ENCODE data around the gene LIPC. TPM values are rescaled to one million over a fixed set of nuclear protein-coding genes. Genes with fewer than 3 reads are reported as not detected.
A peak's percentile ranks its signal among the peaks of the same experiment; 100 is the strongest.

LIPC gene
- total and polyA plus RNA-seq, 9 of the 15 experiments (the other 6 are each of a cell fraction or from before 2014, with no cell fraction given), result 0.07 to 0.41 (median 0.11) TPM; not detected in 2

GRCh38 chr15:58585693-58586443, 154.1 kb downstream of the LIPC start (continued):
- no peak for TF ChIP-seq CHD7 (IDR thresholded peaks at IDR 0.05; ENCODE audit: low read depth, low read length)
- TF ChIP-seq CBFA2T3 (IDR thresholded peaks at IDR 0.05), result peak; percentile 41
- TF ChIP-seq CBFA2T2 (conservative IDR thresholded peaks at IDR 0.05), result 0 out of 2 replicates have a peak, but pooled peaks have one; percentile 18
- TF ChIP-seq HMBOX1 (IDR thresholded peaks at IDR 0.05), result peak; percentile 86
- TF ChIP-seq THRB (CRISPR knock-in tag; conservative IDR thresholded peaks at IDR 0.05), result no peak
- TF ChIP-seq AFF1 (IDR thresholded peaks at IDR 0.05; ENCODE audit: low read depth in 1 of 2, partially characterized antibody in 2 of 2), result no peak
- TF ChIP-seq ZNF354B (CRISPR knock-in tag; IDR thresholded peaks at IDR 0.05), result no peak
- no peak for TF ChIP-seq RAD21 (CRISPR knock-in tag; conservative IDR thresholded peaks at IDR 0.05 in 1 of 2, IDR thresholded peaks at IDR 0.05 in 1 of 2)
